BE2C (cell line): Measurements from ENCODE around the gene TRPM2.

ENCODE experiments used
- DNase-seq: peaks from one replicate; pipeline ENCODE4 v3.0.0-alpha.2; 2020
- H3K27me3 ChIP-seq: fragments of 250-450 bp; sonication (Bioruptor Pico); 2 replicates; pipeline ENCODE4 v1.5.1; 2020; ENCODE audit warnings: mild to moderate bottlenecking
- H3K36me3 ChIP-seq: fragments of 250-450 bp; sonication (Bioruptor Pico); 2 replicates; pipeline ENCODE4 v1.5.1; 2020; ENCODE audit warnings: mild to moderate bottlenecking
- H3K4me1 ChIP-seq: fragments of 250-450 bp; sonication (Bioruptor Pico); 2 replicates; pipeline ENCODE4 v1.5.1; 2020
- H3K4me3 ChIP-seq: 2 replicates; pipeline ENCODE4 v1.5.1; 2011; ENCODE audit warnings: low read depth, low read length
- H3K9me3 ChIP-seq: fragments of 250-450 bp; sonication (Bioruptor Pico); 2 replicates; pipeline ENCODE4 v1.5.1; 2020
- CTCF ChIP-seq: IDR thresholded peaks from 2 replicates; pipeline ENCODE4 v1.5.1; 2012; ENCODE audit warnings: mild to moderate bottlenecking, low read depth, low read length

The TRPM2 gene

GRCh38 chr21:44397431-44398031, 44.1 kb downstream of the TRPM2 start:
- H3K9me3 ChIP-seq: no peaks in the 10 kb centered on the region
- no peaks in the 10 kb centered on the region for H3K4me1 ChIP-seq
- no peak for TF ChIP-seq CTCF
- no peak overlapping the region for H3K4me3 ChIP-seq
- H3K27me3 ChIP-seq: no peaks in the 10 kb centered on the region
- no peak for DNase-seq
- H3K36me3 ChIP-seq: no peaks in the 10 kb centered on the region

GRCh38 chr21:44398499-44398898, 45.1 kb downstream of the TRPM2 start:
- Histone ChIP-seq H3K4me3 (no peak overlapping the region), H3K36me3 (no peaks in the 10 kb centered on the region), H3K9me3 (no peaks in the 10 kb centered on the region), H3K4me1 (no peaks in the 10 kb centered on the region), H3K27me3 (no peaks in the 10 kb centered on the region)
- TF ChIP-seq CTCF: no peak
- DNase-seq: no peak

- TF ChIP-seq CTCF: no peak
- DNase-seq: no peak
- Histone ChIP-seq H3K4me1 (no peaks in the 10 kb centered on the region), H3K27me3 (no peaks in the 10 kb centered on the region), H3K4me3 (no peak overlapping the region), H3K9me3 (no peaks in the 10 kb centered on the region), H3K36me3 (no peaks in the 10 kb centered on the region)
These were observed 45.9 kb downstream of the TRPM2 start for GRCh38 chr21:44399151-44399954.

- no peak for TF ChIP-seq CTCF
- no peaks in the 10 kb centered on the region for H3K36me3 ChIP-seq
- no peaks in the 10 kb centered on the region for H3K27me3 ChIP-seq
- no peak for DNase-seq
- no peaks in the 10 kb centered on the region for H3K4me1 ChIP-seq
- H3K4me3 ChIP-seq: no peak overlapping the region
- H3K9me3 ChIP-seq: no peaks in the 10 kb centered on the region
These were observed 46.8 kb downstream of the TRPM2 start for GRCh38 chr21:44399955-44400790.

- no peak for TF ChIP-seq CTCF
- H3K36me3 ChIP-seq: no peaks in the 10 kb centered on the region
- H3K4me3 ChIP-seq: no peak overlapping the region
- H3K27me3 ChIP-seq: no peaks in the 10 kb centered on the region
- H3K9me3 ChIP-seq: no peaks in the 10 kb centered on the region
- no peak for DNase-seq
- no peaks in the 10 kb centered on the region for H3K4me1 ChIP-seq
These were observed 47.5 kb downstream of the TRPM2 start for GRCh38 chr21:44400791-44401385.
